DND-41 (cell line): ENCODE data around the gene RAD18.

Experiments
- ATAC-seq: fragments of 200-7000 bp; cut with Tn5 transposase; 3 replicates; pipeline ENCODE4 v1.9.1; 2021; ENCODE audit warnings: low read depth; ENCODE audit not compliant: insufficient read depth
- DNase-seq: peaks from one replicate; pipeline ENCODE4 v3.0.0-alpha.2; 2020
- H2AFZ ChIP-seq: 2 replicates; pipeline ENCODE4 v1.6.0; 2012; ENCODE audit warnings: low read depth, low read length
- H3K27ac ChIP-seq: 2 replicates; pipeline ENCODE4 v1.5.1; 2012; ENCODE audit warnings: low read length, inconsistent platforms
- H3K27me3 ChIP-seq: fragments of 200-600 bp; sonication (generic); 2 replicates; pipeline ENCODE4 v1.6.0; 2012; ENCODE audit warnings: low read length, mild to moderate bottlenecking, inconsistent platforms; ENCODE audit not compliant: insufficient read depth, poor library complexity
- H3K36me3 ChIP-seq: 2 replicates; pipeline ENCODE4 v1.5.1; 2012; ENCODE audit warnings: low read length, inconsistent platforms; ENCODE audit not compliant: insufficient read depth
- H3K4me1 ChIP-seq: 2 replicates; pipeline ENCODE4 v1.5.1; 2012; ENCODE audit warnings: mild to moderate bottlenecking, low read length; ENCODE audit not compliant: insufficient read depth
- H3K4me2 ChIP-seq: 2 replicates; pipeline ENCODE4 v1.6.0; 2012; ENCODE audit warnings: mild to moderate bottlenecking, moderate library complexity, low read length, inconsistent platforms; ENCODE audit not compliant: insufficient read depth
- H3K4me3 ChIP-seq, 2 experiments: fragments of 200-600 bp in 1 of 2; shearing (Covaris generic) in 1 of 2; 2 replicates each; pipeline ENCODE4 v1.5.1; 2012 to 2016; ENCODE audit warnings: inconsistent platforms in 2 of 2, low read length in 2 of 2, mild to moderate bottlenecking in 2 of 2, low read depth in 1 of 2, moderate library complexity in 1 of 2
- H3K79me2 ChIP-seq: 2 replicates; pipeline ENCODE4 v1.6.0; 2012; ENCODE audit warnings: low read length, inconsistent platforms; ENCODE audit not compliant: insufficient read depth
- H3K9ac ChIP-seq: 2 replicates; pipeline ENCODE4 v1.6.0; 2012; ENCODE audit warnings: low read depth, mild to moderate bottlenecking, inconsistent platforms, low read length, moderate library complexity
- H3K9me3 ChIP-seq: 2 replicates; pipeline ENCODE4 v1.5.1; 2012; ENCODE audit warnings: low read length, moderate library complexity, mild to moderate bottlenecking, inconsistent platforms; ENCODE audit not compliant: insufficient read depth, severe bottlenecking
- H4K20me1 ChIP-seq: 2 replicates; pipeline ENCODE4 v1.6.0; 2012; ENCODE audit warnings: low read length; ENCODE audit not compliant: insufficient read depth
- EZH2 ChIP-seq: IDR thresholded peaks from 3 replicates; pipeline ENCODE4 v1.6.1; 2012; ENCODE audit warnings: borderline replicate concordance, low read depth, mild to moderate bottlenecking, moderate library complexity, low read length, inconsistent platforms; ENCODE audit not compliant: severe bottlenecking
- TF ChIP-seq, protein P1 (sequence below): IDR thresholded peaks from 2 replicates; pipeline ENCODE4 v1.5.1; 2012; ENCODE audit warnings: borderline replicate concordance, low read length, moderate library complexity, mild to moderate bottlenecking; ENCODE audit not compliant: poor library complexity, severe bottlenecking; ENCODE audit errors: extremely low read depth

Gene RAD18

DNA sequence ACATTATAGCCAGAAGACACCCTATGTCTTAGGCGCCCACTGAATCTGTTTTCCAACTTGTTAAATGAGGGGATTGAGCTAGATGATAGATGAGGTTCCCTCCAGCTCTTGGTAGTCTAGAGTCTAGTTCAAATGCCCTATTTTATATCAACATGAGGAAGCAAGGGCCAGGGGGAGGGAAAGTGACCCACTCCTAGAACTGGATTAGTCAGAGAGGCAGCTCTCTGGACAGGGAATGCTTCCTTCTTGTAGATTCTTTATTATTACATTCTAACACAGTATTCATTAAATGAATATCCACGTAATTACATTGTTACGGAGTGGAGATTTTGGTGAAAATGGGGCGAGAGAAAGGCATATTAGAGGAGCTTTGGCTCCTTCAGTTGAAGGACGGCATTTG, 89.5 kb downstream of the RAD18 start:
- Histone ChIP-seq H3K9me3 (no peaks in the 10 kb centered on the region), H3K36me3 (peaks cover 29% of the 10 kb centered on the region), H3K9ac (no peak overlapping the region), H4K20me1 (no peaks in the 10 kb centered on the region), H3K4me3 (no peak overlapping the region), H2AFZ (no peak overlapping the region), H3K27ac (no peak overlapping the region), H3K4me1 (no peaks in the 10 kb centered on the region), H3K79me2 (no peaks in the 10 kb centered on the region), H3K27me3 (no peaks in the 10 kb centered on the region), H3K4me2 (no peak overlapping the region)
- TF ChIP-seq, protein P1, sequence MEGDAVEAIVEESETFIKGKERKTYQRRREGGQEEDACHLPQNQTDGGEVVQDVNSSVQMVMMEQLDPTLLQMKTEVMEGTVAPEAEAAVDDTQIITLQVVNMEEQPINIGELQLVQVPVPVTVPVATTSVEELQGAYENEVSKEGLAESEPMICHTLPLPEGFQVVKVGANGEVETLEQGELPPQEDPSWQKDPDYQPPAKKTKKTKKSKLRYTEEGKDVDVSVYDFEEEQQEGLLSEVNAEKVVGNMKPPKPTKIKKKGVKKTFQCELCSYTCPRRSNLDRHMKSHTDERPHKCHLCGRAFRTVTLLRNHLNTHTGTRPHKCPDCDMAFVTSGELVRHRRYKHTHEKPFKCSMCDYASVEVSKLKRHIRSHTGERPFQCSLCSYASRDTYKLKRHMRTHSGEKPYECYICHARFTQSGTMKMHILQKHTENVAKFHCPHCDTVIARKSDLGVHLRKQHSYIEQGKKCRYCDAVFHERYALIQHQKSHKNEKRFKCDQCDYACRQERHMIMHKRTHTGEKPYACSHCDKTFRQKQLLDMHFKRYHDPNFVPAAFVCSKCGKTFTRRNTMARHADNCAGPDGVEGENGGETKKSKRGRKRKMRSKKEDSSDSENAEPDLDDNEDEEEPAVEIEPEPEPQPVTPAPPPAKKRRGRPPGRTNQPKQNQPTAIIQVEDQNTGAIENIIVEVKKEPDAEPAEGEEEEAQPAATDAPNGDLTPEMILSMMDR, result no peak
- TF ChIP-seq EZH2, result no peak
- DNase-seq (no peak), ATAC-seq (no peak)

DNA sequence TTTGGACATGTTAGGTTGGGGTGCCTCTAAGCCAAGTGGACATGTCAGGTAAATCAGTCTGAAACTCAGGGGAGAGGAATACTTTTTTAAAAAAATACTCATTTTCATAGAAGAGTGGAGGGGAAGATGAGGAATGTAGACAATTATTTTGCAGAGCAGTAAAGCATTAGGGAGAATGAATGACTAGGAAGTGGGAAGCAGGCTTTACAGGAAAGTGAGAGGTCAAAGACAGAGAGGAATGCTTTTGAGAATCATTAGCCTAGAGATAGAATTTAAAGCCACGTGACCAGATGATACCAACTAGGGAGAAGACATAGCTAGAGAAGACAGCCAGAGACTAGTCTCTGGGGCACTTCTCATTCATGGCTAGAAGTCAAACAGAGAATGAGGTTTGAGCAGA, 91.0 kb downstream of the RAD18 start:
- ATAC-seq (no peak), DNase-seq (no peak)
- Histone ChIP-seq H3K36me3 (peaks cover 15% of the 10 kb centered on the region; the same call in 1 of the 2 replicates), H3K4me2 (no peak overlapping the region), H3K79me2 (no peaks in the 10 kb centered on the region), H3K27ac (no peak overlapping the region), H3K9ac (no peak overlapping the region), H3K9me3 (no peaks in the 10 kb centered on the region), H3K27me3 (no peaks in the 10 kb centered on the region), H2AFZ (no peak overlapping the region), H3K4me1 (no peaks in the 10 kb centered on the region), H3K4me3 (no peak overlapping the region), H4K20me1 (no peaks in the 10 kb centered on the region)
- TF ChIP-seq EZH2, result no peak
- TF ChIP-seq, protein P1, result no peak

DNA sequence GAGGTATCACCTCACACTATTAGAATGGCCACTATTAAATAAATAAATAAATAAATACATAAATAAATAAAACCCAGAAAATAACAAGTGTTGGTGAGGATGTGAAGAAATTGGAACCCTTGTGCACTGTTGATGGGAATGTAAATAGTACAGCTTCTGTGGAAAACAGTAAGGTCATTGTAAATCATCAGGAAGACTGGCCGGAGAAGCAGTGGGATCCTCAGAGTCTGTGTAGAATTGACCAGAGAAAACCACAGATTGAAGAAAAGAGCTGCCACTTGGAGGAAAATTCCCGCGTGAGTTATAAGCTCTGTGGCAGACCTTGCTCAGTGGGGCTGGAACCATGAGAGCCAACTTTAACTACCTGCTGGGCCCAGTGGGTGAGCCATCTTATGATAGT, 92.0 kb downstream of the RAD18 start:
- no peak overlapping the region for H3K27ac ChIP-seq
- H3K79me2 ChIP-seq, result no peaks in the 10 kb centered on the region
- no peak for TF ChIP-seq EZH2
- TF ChIP-seq, protein P1, result no peak
- ATAC-seq (no peak), DNase-seq (no peak)
- peaks cover 5% of the 10 kb centered on the region; the same call in 1 of the 2 replicates for H3K36me3 ChIP-seq
- H4K20me1 ChIP-seq, result no peaks in the 10 kb centered on the region
- H3K9ac ChIP-seq, result no peak overlapping the region
- H3K27me3 ChIP-seq, result no peaks in the 10 kb centered on the region
- H3K4me1 ChIP-seq, result no peaks in the 10 kb centered on the region
- no peak overlapping the region for H3K4me2 ChIP-seq
- no peak overlapping the region for H2AFZ ChIP-seq
- no peak overlapping the region for H3K4me3 ChIP-seq
- no peaks in the 10 kb centered on the region for H3K9me3 ChIP-seq

DNA sequence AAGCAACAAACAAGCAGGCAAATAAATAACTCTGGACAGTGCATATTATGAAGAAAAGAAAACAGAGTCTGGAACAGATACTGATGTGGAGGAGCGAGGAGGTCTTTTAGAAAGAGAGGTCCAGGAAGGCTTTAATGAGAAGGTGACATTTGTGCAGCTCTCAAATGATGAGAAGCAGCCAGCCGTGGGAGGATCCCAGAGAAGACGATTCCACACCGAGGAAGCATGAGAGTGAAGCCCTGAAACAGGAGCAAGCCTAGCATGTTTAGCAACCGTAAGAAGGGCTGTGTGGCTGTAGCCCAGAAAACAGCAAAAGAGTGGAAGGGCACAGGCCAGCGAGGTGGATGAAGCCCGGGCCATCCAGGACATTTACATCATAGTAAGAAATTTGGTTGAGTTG, 93.1 kb downstream of the RAD18 start:
- Histone ChIP-seq H3K27ac (no peak overlapping the region), H3K27me3 (no peaks in the 10 kb centered on the region), H3K4me3 (no peak overlapping the region), H3K9me3 (no peaks in the 10 kb centered on the region), H2AFZ (no peak overlapping the region), H3K4me2 (no peak overlapping the region), H3K4me1 (no peaks in the 10 kb centered on the region), H3K79me2 (no peaks in the 10 kb centered on the region), H3K9ac (no peak overlapping the region), H4K20me1 (no peaks in the 10 kb centered on the region), H3K36me3 (no peaks in the 10 kb centered on the region; the same call in 1 of the 2 replicates)
- no peak for TF ChIP-seq EZH2
- TF ChIP-seq, protein P1, result no peak
- no peak for DNase-seq
- ATAC-seq, result no peak
